HG03378 (cell line): ENCODE results near the gene MDK.

Experiments used
- ATAC-seq: cut with Tn5 transposase; IDR thresholded peaks from one replicate; pipeline ENCODE4 v1.9.1; 2021; ENCODE audit warnings: mild to moderate bottlenecking, moderate library complexity; ENCODE audit not compliant: unreplicated experiment

Gene MDK

DNA sequence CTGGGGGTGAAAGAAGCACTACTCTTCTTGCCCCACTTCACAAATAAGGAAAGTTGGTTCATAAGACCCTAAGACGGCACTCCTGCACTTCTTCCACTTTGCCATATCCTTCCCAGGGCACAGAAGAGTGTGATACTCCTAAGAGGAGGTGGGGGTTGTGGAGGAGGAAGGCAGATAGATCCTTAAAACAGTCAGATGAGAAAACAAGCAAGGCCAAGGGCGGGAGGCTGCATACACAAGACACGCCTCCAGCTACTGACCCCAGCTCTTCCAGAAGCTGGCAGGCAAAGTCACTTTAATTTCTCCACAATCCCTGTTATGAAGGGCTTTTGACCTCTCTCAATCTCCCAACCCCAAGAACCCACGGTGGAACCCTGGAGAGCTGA, 11.8 kb downstream of the MDK start:
- ATAC-seq = no peak

DNA sequence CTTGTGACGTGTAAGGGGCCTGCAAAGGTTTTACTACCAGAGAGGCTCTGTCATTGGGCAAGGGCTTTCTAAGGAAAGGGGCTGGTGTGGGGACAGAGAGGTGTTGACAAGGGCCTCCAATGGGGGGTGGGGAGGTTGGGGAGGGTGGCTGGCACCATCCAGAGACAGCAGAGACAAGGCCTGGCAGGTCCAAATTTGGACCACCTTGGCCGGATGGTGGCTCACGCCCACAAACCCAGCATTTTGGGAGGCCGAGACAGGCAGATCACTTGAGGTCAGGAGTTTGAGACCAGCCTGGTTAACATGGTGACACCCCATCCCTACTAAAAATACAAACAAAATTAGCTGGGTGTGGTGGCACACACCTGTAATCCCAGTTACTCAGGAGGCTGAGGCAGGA, 12.3 kb downstream of the MDK start:
- no peak for ATAC-seq

DNA sequence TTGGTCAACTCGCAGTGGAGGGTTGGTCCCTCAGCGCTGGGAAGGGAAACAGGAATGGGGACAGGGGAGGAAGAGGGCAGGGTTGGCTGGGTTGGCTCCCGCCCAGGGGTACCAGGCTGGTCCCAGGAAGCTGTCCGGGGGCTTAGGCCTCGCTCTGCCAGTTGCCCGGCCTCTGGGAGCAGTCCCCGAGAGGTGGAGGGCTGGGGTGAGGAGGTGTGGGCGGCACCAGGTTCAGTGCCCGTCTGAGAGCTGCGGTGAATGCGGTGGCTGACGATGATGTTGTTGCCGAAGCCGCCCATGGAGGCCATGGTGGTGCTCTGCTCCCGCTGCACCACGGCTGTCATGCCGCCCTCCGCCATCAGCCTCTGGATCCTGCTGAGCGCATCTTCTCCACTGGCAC, 16.1 kb downstream of the MDK start:
- no peak for ATAC-seq

DNA sequence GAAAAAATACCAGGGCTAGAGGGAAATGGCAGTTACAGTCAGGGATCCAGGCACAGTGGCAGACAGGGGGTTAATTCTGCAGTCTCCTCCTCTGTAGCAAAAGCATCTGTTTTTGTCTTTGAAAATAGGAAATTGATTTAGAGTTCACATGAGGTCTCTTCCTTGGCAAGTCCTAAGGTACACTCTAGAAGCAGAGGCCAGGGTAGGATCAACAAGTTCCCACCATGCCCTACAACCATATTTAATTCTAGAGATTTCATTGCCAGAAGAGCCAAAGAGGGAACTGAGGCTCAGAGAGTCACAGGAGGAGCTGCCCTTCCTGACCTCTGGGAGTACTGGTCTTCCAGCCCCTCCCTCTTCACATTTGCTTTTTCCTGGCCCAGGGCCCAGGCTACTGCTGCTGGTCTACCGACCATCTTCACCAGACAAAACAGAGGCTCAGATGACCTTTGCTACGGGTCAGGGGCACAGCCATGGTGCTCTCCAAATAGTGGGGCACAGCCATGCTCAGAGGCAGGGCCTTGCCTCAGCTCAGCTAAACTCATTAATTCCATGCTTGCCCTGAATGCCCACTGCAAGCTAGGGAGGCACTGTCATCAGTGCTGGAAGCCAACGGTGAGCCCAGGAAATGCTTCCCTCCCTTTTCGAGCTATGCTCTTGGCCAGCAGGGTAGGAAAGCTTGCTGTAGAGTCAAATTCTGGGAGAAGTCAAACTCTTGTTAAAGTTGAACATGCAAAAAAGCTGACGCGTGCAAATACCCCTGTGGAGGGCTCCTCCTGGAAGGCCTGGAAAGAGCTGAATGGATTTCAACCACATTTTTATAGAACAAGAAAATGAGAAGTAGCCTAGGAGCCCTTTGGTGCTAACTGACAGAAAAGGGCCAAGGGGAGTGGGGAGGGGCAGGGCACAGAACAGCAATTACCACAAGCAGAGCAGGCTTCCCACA, 21.8 kb downstream of the MDK start:
- no peak for ATAC-seq

DNA sequence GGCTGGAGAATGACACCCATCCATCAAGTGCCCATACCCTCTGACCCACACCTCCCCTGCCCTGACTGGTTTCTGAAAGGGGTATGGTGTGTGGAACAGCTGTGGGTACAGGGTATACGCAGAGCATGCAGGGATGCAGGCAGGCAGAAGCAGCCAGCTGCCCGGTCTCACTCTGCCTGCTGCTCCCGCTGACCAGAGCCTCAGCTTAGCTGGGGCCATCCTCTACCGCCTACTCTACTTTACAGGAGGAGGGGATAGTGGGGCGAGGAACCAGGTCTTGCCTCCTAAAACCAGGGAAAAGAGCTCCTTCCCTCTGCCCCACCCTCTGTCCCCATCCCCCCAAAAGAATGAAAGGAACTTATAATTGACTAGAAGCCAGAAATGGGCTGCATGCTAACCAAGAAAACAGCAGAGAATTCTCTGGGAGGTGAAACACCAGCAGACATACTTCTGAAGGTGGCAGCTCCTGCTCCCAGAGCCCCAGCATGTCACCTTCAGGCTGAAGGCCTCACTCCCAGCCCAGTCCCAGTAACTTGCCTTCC, 23.1 kb downstream of the MDK start:
- no peak for ATAC-seq

DNA sequence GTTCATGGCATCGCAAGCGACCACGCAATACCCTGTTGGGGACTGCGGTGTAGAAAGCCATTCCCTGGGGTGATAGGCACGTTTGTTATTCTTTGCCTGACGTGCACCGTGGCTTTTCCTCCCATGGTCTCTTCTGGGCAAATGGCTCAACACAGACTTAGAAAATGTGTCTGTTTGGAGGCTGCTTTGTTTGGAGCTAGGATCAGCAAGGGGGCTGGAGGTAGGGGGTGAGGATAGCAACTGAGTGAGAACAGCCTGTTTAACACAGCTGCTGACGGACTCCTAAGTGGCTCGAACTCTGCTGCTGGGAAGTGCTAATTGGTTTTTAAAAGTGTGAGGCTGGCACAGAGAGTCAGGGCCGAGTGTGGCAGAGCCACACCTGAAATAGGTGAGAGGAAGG, 26.2 kb downstream of the MDK start:
- ATAC-seq = no peak

DNA sequence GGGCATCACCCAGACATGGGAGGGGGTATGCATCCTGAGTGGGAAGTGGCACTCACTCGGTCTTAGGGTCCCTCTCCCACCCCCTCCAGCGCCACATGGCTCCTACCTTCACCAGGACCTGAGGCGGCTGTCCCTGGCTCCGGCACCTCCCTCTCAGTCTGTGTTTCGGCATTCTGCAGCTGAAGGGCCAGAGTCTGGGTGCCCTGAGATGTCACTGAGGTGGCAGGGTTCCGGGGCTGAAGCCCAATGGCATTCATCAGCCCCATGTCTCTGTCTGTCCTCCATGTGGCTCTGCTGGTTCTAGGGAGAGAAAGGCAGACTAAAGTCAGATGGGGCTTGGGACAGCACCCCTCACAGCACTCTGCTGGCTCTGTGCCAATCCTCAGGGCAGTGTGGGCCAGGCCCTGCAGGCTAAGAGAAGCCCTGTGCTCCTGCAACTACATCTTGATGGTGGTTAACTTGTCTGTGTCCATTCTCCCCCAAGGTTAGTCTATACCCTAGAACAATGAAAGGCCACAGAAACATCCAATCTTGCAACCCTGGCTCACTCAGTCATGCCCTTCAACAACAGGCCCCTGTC, 27.0 kb downstream of the MDK start:
- no peak for ATAC-seq

DNA sequence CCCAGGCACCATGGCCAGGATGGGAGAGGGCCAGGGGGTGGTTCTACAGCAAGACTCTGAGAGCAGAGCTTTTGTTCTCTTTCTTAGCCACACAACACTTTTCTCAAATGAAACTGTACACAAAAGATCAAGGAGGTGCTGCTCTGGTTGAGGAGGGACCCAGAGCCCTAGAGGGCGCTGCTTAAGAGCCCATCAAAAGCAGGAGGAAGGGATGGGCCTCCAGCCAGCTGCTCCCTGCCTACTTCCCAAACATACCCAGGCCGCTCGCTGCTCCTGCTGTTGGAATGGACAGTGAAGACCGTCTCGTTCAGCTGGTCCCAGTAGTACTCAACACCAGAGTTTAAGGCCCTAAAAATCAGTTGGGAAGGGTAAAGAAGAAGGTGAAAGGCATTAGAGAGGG, 28.6 kb downstream of the MDK start:
- no peak for ATAC-seq

DNA sequence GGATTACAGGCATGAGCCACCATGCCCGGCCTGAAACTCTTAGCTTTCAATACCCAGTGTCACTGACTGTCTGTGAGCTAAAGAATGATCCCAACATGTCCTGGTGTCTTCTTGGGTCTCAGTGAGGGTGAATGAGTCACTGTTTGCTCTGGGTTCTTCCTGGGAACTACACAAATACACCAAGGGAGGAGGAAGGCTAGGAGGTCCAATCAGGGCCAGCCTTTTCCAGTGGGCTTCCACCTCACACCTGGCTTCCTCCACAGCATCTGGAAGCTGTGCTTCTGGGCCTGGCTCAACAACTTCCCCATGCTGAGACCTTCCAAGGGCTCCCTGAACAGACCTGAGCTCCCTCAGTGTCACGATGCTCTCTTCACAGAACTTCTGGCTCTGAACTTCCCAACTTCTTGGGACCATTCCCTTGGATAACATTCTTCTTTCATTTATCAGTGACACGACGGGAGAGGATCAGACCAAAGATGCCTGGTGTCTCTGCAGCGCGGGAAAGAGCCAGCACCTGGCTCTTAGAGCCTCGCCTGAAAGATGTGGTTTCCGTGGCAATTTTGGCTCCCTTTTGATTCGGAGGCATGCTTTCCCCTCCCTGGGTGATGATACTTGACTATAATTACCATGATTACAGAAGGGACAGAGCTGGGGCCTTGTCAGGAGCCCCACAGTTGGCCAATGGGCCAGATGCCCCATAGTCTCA, 32.4 kb downstream of the MDK start:
- no peak for ATAC-seq

DNA sequence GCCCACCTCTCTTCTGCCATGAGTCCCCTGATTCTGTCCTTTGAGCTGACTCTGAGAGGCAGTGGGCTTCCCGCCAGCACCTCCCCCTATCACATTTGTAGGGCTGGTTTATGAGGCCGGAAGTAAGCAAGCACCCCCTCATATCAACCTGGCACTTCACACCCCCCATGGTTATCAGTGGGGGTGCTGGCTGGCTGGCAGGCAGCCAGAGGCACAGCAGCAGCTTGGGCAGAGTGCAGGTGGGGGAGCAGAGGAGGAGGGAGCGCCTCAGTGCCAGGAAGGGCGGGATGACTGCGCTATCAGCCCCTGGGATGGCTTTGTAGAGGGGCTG, 33.0 kb downstream of the MDK start:
- ATAC-seq = no peak

DNA sequence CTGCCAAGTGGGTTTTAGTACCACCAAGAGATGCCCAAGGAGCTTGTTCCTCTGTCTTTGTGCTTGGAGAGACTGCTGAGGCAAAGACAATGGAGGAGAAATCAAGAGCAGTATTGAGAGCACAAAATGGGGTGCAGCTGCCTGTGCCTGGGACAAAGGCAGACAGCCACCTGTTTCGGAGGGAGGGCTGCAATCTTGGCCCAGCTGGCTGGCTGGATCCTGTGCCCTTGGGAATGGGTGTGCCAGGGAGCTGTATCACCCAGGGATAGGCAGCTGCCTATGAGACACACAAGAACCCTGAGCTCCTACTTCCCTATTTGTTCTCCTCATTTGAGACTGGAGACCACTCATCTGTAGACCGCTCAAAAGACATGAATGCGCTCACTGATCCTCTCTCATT, 33.4 kb downstream of the MDK start:
- ATAC-seq = no peak

DNA sequence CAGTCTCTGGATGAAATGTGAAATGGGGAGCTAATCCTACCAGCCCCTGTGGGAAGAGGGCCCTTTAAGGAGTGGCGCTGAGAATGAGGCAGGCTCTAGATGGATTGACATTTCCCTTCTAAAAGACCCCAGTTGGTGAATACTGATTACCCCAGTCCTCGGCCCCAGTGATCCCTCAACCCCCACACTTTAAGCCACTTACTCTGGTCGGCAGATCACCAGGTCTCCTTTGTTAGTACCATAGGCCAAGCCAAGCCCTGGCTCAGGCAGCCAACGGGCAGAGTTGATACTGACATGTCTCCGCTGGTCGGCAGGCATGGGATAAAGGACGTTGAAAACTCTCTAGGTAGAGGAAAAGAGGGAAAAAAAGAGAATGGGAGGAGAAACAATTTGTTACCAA, 36.2 kb downstream of the MDK start:
- no peak for ATAC-seq

DNA sequence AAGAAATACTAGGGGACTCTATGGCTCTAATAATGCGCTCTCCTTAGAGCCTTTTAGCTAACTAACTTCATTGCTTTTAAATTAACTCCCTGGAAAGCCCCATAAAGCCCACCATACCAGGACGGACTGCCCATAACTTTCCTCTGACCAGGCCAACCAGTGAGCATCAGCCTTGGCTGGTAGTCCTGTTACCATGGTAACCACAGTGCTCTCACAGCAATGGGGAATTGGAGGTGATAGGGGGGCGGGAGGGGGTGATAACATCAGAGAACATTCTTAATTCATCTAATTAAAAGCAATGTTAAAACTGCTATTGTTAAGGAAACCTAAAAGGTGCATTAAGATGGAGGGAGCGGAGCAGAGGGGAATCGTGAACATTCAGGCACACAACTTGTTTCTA, 37.3 kb downstream of the MDK start:
- no peak for ATAC-seq

DNA sequence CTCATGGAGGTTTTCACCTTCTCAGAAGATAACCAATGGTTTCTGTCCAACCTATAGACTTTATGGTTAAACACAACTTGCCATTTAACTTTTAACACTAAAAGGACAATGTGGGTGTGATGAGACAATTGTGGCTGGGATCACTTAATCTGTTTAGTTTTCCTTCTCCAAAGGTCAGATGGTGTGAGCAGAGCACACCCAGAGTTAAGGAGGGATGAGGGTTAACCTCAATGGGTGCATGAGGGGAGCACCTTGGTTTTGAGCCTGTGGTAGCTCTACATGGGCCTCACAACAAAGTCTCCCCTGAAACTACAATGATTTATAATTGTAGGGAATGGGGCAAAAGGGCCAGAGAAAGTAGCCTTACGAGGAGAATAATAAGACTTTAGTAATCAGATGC, 39.0 kb downstream of the MDK start:
- ATAC-seq = no peak

DNA sequence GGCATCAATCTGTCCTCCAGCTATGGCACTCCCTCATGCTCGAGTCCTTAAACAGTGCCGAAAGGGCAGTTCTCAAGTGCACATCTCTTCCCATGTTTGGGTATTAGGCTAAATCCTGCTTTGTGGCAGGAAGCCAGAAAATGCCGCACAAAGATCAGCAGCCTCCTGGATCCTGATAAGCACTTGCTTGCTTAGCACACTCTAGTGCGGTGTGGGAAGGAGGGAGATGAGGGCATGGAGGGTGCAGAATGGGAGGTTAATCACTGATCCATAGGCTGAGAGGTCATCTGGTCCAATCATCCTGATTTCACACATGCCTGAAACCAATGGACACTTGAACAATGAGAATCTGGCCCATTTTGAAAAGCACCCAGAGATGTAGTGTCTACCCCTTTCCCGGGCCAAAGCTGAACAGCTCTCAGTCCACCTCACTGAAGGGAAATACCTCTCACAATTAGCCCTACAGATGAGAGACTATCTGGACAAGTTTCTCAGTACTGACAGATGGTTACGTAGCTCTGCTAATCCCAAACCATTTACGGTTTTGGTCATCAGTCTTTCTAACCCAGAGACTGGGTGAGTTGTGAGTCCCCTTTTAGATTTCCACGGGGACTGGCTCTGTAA, 39.9 kb downstream of the MDK start:
- ATAC-seq = no peak

DNA sequence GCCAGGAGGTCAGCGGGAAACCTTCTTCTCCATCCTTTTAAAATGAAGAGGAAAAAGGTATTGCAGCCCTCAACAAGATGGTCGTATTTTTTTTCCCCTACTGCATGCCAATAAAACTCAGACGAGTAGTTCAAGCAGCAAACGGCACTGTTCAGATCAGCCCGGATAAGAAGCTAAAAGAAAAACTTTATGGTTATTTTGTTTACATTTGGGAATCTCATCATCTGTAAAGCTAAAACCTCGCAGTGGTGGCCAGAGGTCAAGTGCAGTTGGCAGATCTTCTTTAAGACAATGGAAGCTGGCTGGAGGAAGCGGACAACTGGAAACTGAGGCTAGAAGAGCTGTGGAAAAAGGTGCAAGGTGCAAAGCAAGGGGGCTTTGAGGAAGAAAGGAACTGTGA, 41.1 kb downstream of the MDK start:
- no peak for ATAC-seq

DNA sequence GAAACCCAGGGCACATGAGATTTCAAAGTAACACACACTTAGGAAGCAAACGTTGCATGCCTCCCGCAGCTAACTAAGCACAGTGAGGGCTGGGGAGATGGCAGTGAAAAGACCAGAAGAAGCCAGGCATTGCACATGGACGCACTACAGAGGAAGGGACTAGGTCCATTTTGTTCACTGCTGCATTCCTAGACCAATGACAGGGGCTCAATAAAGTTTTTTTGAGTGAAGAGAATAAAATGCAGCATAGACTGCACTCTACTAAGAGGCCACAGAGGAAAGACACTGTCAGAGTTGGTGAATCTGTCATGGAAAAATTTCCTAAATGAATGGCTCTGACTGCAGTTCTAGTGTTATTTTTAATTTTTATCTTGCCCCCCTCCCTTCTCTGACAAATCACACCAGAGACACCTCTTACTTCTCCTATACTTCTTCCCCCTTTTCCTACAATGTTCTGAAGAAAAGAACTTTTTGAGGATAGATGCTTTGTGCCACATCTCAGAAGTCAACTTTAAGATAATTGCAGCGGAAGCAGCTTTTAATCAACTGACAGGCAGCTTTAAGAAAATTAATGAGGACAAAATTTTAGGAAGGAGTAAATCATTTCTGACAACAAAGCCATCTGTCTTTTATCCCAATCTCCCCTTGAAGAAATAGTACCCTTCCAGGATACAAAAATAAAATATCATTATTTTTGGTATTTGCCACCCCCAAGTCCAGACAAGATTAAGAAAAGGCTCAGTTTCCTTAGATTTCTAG, 44.9 kb downstream of the MDK start:
- ATAC-seq = no peak

DNA sequence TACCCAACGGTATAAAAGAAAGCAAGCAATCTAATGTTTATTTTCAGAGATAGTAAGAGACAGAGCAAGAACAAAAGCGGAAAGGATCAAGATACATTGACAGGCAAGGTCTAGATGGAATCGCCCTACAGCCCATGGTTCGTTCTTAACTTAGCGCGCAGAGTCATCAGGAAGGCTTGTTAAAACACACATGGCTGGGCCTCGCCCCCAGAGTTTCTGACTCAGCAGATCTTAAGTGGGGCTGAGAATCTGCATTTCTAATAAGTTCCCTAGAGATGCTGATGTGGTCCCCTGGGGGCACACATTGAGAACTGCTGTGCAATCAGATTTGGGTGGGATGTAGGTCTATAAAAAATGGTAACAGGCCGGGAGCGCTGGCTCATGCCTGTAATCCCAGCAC, 45.9 kb downstream of the MDK start:
- no peak for ATAC-seq

DNA sequence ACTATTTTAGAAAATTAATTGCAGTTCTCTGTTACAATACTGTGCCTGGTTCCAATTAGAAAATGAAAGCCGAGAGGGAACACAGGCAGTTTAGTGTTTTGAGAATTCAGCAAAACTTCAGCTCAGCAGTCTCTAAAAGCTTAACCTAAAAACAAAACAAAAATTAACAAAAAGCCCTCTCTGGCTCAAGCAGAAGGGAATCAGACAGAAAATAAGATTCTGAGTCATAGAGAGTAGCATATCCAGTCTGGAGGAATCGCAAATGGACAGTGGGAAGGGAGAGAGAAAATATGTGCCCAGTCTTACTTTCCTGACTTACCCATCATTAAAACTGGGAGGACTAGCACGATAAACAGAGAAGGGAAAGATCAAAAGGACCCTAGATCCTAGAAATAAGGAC, 48.2 kb downstream of the MDK start:
- ATAC-seq = no peak

DNA sequence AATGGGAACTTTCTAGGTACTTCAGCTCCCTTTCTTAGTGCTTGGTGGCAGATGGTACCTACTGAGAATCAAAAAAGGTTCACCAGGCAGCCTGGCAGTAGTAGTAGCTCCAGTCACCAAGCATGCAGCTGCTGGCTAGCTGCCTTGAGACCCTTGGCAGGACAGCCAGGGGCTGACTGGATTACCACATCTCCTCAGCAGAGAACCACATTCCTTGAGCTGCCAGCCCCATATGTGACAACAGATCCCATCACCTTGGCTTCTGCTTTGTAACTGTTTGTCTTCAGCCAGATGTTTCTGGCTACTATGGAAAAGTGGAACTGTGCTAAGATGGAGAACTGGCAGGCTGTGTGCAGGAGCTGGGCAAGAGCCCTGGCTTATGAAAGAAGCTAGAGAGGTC, 49.7 kb downstream of the MDK start:
- ATAC-seq = no peak
